GM23338 (cell line): Measurements from ENCODE around the gene AGXT2. TPM values are rescaled to one million over a fixed set of nuclear protein-coding genes. Genes with fewer than 3 reads are reported as not detected.

Source experiments
- ATAC-seq: fragments of 200-7000 bp; cut with Tn5 transposase; 3 replicates; pipeline ENCODE4 v1.9.1; 2020
- DNase-seq: peaks from one replicate; pipeline ENCODE4 v3.0.0-alpha.2; 2015; ENCODE audit warnings: low spot score
- H2AFZ ChIP-seq: fragments of 200-600 bp; sonication (generic); 2 replicates; pipeline ENCODE4 v1.8.0; 2016; ENCODE audit warnings: antibody characterized with exemption, mild to moderate bottlenecking, moderate library complexity
- H3F3A ChIP-seq: fragments of 200-600 bp; sonication (generic); replicated peaks from 2 replicates; pipeline ENCODE4 v1.8.0; 2017; ENCODE audit warnings: antibody characterized with exemption, mixed run types, low read depth
- H3K27ac ChIP-seq: fragments of 200-600 bp; sonication (generic); 2 replicates; pipeline ENCODE4 v1.6.1; 2016; ENCODE audit warnings: low read depth
- H3K27me3 ChIP-seq: fragments of 200-600 bp; sonication (generic); 2 replicates; pipeline ENCODE4 v1.8.0; 2016; ENCODE audit warnings: mild to moderate bottlenecking, mixed run types, moderate library complexity; ENCODE audit not compliant: insufficient read depth
- H3K36me3 ChIP-seq: fragments of 200-600 bp; sonication (generic); 2 replicates; pipeline ENCODE4 v1.8.0; 2016; ENCODE audit warnings: mild to moderate bottlenecking; ENCODE audit not compliant: insufficient read depth
- H3K4me1 ChIP-seq: fragments of 200-600 bp; sonication (generic); 2 replicates; pipeline ENCODE4 v1.8.0; 2016; ENCODE audit warnings: mild to moderate bottlenecking, moderate library complexity; ENCODE audit not compliant: insufficient read depth
- H3K4me2 ChIP-seq: fragments of 200-600 bp; sonication (generic); 2 replicates; pipeline ENCODE4 v1.7.1; 2017; ENCODE audit warnings: mixed run types
- H3K4me3 ChIP-seq: fragments of 200-600 bp; sonication (generic); 2 replicates; pipeline ENCODE4 v1.6.1; 2016; ENCODE audit warnings: mixed run types
- H3K79me2 ChIP-seq: fragments of 200-600 bp; sonication (generic); replicated peaks from 2 replicates; pipeline ENCODE4 v1.8.0; 2017; ENCODE audit warnings: mild to moderate bottlenecking; ENCODE audit not compliant: insufficient read depth
- H3K9me2 ChIP-seq: fragments of 200-600 bp; sonication (generic); 2 replicates; pipeline ENCODE4 v1.8.0; 2017; ENCODE audit not compliant: insufficient read depth
- H4K20me1 ChIP-seq: fragments of 200-600 bp; sonication (generic); replicated peaks from 2 replicates; pipeline ENCODE4 v1.8.0; 2017; ENCODE audit warnings: mild to moderate bottlenecking; ENCODE audit not compliant: insufficient read depth
- H3K27ac Mint-ChIP-seq: 2 replicates; pipeline ENCODE4 v1.8.0; 2020; ENCODE audit warnings: inconsistent platforms, mild to moderate bottlenecking, moderate library complexity, mixed read lengths
- H3K27me3 Mint-ChIP-seq: 3 replicates; pipeline ENCODE4 v1.8.0; 2022; ENCODE audit warnings: low read depth, mild to moderate bottlenecking, moderate library complexity, mixed read lengths, inconsistent platforms; ENCODE audit not compliant: insufficient read depth, poor library complexity
- H3K36me3 Mint-ChIP-seq: 3 replicates; pipeline ENCODE4 v1.8.0; 2021; ENCODE audit warnings: low read depth, mild to moderate bottlenecking, inconsistent platforms, moderate library complexity, mixed read lengths
- H3K4me1 Mint-ChIP-seq: 3 replicates; pipeline ENCODE4 v1.8.0; 2020; ENCODE audit warnings: mild to moderate bottlenecking, inconsistent platforms, mixed read lengths
- H3K4me3 Mint-ChIP-seq: 3 replicates; pipeline ENCODE4 v1.8.0; 2021; ENCODE audit warnings: moderate library complexity, mild to moderate bottlenecking, inconsistent platforms, mixed read lengths
- H3K9me3 Mint-ChIP-seq: 3 replicates; pipeline ENCODE4 v1.8.0; 2020; ENCODE audit warnings: moderate library complexity, mild to moderate bottlenecking, inconsistent platforms, mixed read lengths
- CREB1 ChIP-seq: fragments of 250-450 bp; sonication (Bioruptor Pico); IDR thresholded peaks from 2 replicates; pipeline ENCODE4 v1.5.0; 2020; ENCODE audit warnings: low read depth, mild to moderate bottlenecking, moderate library complexity
- EZH2 ChIP-seq: fragments of 200-600 bp; sonication (generic); IDR thresholded peaks from one replicate; pipeline ENCODE4 v1.8.0; 2017; ENCODE audit warnings: antibody characterized with exemption, mild to moderate bottlenecking, low read depth; ENCODE audit not compliant: unreplicated experiment
- EZH2phosphoT487 ChIP-seq: fragments of 200-600 bp; sonication (generic); IDR thresholded peaks from one replicate; pipeline ENCODE4 v1.8.1; 2018; ENCODE audit warnings: antibody characterized with exemption; ENCODE audit not compliant: unreplicated experiment
- JUNB ChIP-seq: IDR thresholded peaks from one replicate; pipeline ENCODE4 v1.6.1; 2016; ENCODE audit warnings: antibody characterized with exemption; ENCODE audit not compliant: unreplicated experiment
- NANOG ChIP-seq: IDR thresholded peaks from 2 replicates; pipeline ENCODE4 v1.6.1; 2016; ENCODE audit warnings: antibody characterized with exemption, borderline replicate concordance
- STAT1 ChIP-seq: IDR thresholded peaks from one replicate; pipeline ENCODE4 v1.6.1; 2016; ENCODE audit warnings: antibody characterized with exemption; ENCODE audit not compliant: unreplicated experiment
- ZNF114 ChIP-seq: fragments of 250-450 bp; sonication (Bioruptor Pico); IDR thresholded peaks from 2 replicates; pipeline ENCODE4 v1.5.0; 2020; ENCODE audit warnings: mild to moderate bottlenecking, moderate library complexity
- ZNF331 ChIP-seq: fragments of 250-450 bp; sonication (Bioruptor Pico); IDR thresholded peaks from 2 replicates; pipeline ENCODE4 v1.5.0; 2020; ENCODE audit warnings: low read depth, mild to moderate bottlenecking, moderate library complexity
- polyA plus RNA-seq: library from polyadenylated mRNA; unstranded; fragments of >200 nt; fragmentation: Nextera tagmentation; extraction: Ambion mirVana; gene quantifications from 2 replicates; pipeline ENCODE4 v1.2.1, GENCODE V29; 2016
- total RNA-seq: library from RNA; depleted of rRNA; stranded (reverse); fragments of >200 nt; shearing (Covaris generic); gene quantifications from 2 replicates; pipeline ENCODE4 v1.2.3, GENCODE V29; 2014
- TF ChIP-seq, protein P1 (sequence below): fragments of 250-450 bp; sonication (Bioruptor Pico); IDR thresholded peaks from 2 replicates; pipeline ENCODE4 v1.5.0; 2020; ENCODE audit warnings: mild to moderate bottlenecking, moderate library complexity
- TF ChIP-seq, protein P2 (sequence below): IDR thresholded peaks from 2 replicates; pipeline ENCODE4 v1.6.1; 2016; ENCODE audit warnings: antibody characterized with exemption
- TF ChIP-seq, protein P3 (sequence below): IDR thresholded peaks from one replicate; pipeline ENCODE4 v1.6.1; 2018; ENCODE audit warnings: antibody characterized with exemption; ENCODE audit not compliant: unreplicated experiment
- TF ChIP-seq, protein P4 (sequence below), 2 experiments: fragments of 200-600 bp in 1 of 2; sonication (generic) in 1 of 2; conservative IDR thresholded peaks; 2 replicates each; pipeline versions ENCODE4 v1.5.1 to v1.6.1; 2016 to 2017; ENCODE audit warnings: antibody characterized with exemption in 2 of 2, low read depth in 2 of 2, mild to moderate bottlenecking in 2 of 2, moderate library complexity in 1 of 2

The AGXT2 gene
- total and polyA plus RNA-seq, 2 experiments from 2014 or later, result not detected

DNA sequence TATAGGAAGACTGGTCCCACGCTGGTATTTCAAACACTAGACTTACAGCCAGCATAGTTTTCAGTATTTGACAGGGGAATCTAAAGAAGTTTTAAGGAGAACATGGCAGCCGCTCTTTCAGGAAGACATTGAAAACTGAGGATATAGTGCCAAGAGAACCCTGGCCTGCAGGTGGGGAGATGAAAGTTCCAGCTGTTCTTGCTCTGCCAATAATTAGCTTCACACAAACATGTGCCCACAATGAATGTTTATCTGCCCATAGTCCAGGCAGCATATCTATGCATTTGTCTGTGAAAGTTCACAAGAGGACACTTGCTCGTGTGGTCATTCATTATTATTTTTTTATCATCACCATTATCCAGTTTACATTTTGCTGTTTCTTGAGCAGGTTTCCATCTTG lies 47.6 kb upstream of the AGXT2 start (continued):
- TF ChIP-seq, protein P1, sequence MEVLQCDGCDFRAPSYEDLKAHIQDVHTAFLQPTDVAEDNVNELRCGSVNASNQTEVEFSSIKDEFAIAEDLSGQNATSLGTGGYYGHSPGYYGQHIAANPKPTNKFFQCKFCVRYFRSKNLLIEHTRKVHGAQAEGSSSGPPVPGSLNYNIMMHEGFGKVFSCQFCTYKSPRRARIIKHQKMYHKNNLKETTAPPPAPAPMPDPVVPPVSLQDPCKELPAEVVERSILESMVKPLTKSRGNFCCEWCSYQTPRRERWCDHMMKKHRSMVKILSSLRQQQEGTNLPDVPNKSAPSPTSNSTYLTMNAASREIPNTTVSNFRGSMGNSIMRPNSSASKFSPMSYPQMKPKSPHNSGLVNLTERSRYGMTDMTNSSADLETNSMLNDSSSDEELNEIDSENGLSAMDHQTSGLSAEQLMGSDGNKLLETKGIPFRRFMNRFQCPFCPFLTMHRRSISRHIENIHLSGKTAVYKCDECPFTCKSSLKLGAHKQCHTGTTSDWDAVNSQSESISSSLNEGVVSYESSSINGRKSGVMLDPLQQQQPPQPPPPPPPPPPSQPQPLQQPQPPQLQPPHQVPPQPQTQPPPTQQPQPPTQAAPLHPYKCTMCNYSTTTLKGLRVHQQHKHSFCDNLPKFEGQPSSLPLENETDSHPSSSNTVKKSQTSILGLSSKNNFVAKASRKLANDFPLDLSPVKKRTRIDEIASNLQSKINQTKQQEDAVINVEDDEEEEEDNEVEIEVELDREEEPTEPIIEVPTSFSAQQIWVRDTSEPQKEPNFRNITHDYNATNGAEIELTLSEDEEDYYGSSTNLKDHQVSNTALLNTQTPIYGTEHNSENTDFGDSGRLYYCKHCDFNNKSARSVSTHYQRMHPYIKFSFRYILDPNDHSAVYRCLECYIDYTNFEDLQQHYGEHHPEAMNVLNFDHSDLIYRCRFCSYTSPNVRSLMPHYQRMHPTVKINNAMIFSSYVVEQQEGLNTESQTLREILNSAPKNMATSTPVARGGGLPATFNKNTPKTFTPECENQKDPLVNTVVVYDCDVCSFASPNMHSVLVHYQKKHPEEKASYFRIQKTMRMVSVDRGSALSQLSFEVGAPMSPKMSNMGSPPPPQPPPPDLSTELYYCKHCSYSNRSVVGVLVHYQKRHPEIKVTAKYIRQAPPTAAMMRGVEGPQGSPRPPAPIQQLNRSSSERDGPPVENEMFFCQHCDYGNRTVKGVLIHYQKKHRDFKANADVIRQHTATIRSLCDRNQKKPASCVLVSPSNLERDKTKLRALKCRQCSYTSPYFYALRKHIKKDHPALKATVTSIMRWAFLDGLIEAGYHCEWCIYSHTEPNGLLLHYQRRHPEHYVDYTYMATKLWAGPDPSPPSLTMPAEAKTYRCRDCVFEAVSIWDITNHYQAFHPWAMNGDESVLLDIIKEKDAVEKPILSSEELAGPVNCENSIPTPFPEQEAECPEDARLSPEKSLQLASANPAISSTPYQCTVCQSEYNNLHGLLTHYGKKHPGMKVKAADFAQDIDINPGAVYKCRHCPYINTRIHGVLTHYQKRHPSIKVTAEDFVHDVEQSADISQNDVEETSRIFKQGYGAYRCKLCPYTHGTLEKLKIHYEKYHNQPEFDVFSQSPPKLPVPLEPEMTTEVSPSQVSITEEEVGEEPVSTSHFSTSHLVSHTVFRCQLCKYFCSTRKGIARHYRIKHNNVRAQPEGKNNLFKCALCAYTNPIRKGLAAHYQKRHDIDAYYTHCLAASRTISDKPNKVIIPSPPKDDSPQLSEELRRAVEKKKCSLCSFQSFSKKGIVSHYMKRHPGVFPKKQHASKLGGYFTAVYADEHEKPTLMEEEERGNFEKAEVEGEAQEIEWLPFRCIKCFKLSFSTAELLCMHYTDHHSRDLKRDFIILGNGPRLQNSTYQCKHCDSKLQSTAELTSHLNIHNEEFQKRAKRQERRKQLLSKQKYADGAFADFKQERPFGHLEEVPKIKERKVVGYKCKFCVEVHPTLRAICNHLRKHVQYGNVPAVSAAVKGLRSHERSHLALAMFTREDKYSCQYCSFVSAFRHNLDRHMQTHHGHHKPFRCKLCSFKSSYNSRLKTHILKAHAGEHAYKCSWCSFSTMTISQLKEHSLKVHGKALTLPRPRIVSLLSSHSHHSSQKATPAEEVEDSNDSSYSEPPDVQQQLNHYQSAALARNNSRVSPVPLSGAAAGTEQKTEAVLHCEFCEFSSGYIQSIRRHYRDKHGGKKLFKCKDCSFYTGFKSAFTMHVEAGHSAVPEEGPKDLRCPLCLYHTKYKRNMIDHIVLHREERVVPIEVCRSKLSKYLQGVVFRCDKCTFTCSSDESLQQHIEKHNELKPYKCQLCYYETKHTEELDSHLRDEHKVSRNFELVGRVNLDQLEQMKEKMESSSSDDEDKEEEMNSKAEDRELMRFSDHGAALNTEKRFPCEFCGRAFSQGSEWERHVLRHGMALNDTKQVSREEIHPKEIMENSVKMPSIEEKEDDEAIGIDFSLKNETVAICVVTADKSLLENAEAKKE (CRISPR knock-in tag), result no peak
- no peak for TF ChIP-seq CREB1 (CRISPR knock-in tag)
- TF ChIP-seq EZH2phosphoT487, result no peak
- no peak for TF ChIP-seq ZNF331 (CRISPR knock-in tag)
- TF ChIP-seq, protein P2, sequence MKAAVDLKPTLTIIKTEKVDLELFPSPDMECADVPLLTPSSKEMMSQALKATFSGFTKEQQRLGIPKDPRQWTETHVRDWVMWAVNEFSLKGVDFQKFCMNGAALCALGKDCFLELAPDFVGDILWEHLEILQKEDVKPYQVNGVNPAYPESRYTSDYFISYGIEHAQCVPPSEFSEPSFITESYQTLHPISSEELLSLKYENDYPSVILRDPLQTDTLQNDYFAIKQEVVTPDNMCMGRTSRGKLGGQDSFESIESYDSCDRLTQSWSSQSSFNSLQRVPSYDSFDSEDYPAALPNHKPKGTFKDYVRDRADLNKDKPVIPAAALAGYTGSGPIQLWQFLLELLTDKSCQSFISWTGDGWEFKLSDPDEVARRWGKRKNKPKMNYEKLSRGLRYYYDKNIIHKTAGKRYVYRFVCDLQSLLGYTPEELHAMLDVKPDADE, result no peak
- no peak for TF ChIP-seq STAT1
- no peak for TF ChIP-seq EZH2
- no peak for TF ChIP-seq JUNB
- no peak for TF ChIP-seq NANOG

DNA sequence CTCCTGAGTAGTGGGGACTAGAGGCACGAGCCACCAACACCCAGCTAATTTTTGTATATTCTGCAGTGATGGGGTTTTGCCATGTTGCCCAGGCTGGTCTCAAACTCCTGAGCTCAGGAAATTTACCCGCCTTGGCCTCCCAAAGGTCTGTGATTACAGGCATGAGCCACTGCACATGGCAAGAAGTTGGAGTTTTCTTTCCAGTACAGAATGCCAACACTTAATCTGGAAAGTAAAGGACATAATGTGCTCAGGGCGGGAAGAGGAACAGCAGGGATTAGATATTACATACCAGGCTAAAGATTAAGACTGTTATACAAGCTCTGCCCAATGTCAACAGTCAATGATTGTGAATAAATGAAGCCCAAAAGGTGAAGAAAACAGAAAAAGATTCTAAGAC lies 47.2 kb upstream of the AGXT2 start:
- H3K4me3 Mint-ChIP-seq, result no peak overlapping the region
- H3K27me3 Mint-ChIP-seq, result no peaks in the 10 kb centered on the region
- Histone ChIP-seq H3K9me2 (peaks cover 9% of the 10 kb centered on the region; the same call in 1 of the 2 replicates), H3K4me1 (peaks cover 11% of the 10 kb centered on the region; the same call in 1 of the 2 replicates), H4K20me1 (no peaks in the 10 kb centered on the region), H3K36me3 (no peaks in the 10 kb centered on the region), H2AFZ (no peak overlapping the region), H3K79me2 (no peaks in the 10 kb centered on the region), H3K27ac (no peak overlapping the region), H3K4me3 (no peak overlapping the region), H3K27me3 (no peaks in the 10 kb centered on the region), H3F3A (no peaks in the 10 kb centered on the region), H3K4me2 (no peak overlapping the region)
- ATAC-seq (no peak), DNase-seq (no peak)
- H3K9me3 Mint-ChIP-seq, result no peaks in the 10 kb centered on the region; the same call in 2 of the 3 replicates
- no peak overlapping the region for H3K27ac Mint-ChIP-seq
- no peaks in the 10 kb centered on the region for H3K36me3 Mint-ChIP-seq
- peaks cover 8% of the 10 kb centered on the region for H3K4me1 Mint-ChIP-seq
- no peak for TF ChIP-seq ZNF114
- no peak for TF ChIP-seq CREB1 (CRISPR knock-in tag)
- TF ChIP-seq, protein P3, sequence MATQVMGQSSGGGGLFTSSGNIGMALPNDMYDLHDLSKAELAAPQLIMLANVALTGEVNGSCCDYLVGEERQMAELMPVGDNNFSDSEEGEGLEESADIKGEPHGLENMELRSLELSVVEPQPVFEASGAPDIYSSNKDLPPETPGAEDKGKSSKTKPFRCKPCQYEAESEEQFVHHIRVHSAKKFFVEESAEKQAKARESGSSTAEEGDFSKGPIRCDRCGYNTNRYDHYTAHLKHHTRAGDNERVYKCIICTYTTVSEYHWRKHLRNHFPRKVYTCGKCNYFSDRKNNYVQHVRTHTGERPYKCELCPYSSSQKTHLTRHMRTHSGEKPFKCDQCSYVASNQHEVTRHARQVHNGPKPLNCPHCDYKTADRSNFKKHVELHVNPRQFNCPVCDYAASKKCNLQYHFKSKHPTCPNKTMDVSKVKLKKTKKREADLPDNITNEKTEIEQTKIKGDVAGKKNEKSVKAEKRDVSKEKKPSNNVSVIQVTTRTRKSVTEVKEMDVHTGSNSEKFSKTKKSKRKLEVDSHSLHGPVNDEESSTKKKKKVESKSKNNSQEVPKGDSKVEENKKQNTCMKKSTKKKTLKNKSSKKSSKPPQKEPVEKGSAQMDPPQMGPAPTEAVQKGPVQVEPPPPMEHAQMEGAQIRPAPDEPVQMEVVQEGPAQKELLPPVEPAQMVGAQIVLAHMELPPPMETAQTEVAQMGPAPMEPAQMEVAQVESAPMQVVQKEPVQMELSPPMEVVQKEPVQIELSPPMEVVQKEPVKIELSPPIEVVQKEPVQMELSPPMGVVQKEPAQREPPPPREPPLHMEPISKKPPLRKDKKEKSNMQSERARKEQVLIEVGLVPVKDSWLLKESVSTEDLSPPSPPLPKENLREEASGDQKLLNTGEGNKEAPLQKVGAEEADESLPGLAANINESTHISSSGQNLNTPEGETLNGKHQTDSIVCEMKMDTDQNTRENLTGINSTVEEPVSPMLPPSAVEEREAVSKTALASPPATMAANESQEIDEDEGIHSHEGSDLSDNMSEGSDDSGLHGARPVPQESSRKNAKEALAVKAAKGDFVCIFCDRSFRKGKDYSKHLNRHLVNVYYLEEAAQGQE, result no peak
- TF ChIP-seq, protein P4, sequence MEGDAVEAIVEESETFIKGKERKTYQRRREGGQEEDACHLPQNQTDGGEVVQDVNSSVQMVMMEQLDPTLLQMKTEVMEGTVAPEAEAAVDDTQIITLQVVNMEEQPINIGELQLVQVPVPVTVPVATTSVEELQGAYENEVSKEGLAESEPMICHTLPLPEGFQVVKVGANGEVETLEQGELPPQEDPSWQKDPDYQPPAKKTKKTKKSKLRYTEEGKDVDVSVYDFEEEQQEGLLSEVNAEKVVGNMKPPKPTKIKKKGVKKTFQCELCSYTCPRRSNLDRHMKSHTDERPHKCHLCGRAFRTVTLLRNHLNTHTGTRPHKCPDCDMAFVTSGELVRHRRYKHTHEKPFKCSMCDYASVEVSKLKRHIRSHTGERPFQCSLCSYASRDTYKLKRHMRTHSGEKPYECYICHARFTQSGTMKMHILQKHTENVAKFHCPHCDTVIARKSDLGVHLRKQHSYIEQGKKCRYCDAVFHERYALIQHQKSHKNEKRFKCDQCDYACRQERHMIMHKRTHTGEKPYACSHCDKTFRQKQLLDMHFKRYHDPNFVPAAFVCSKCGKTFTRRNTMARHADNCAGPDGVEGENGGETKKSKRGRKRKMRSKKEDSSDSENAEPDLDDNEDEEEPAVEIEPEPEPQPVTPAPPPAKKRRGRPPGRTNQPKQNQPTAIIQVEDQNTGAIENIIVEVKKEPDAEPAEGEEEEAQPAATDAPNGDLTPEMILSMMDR (conservative IDR thresholded peaks at IDR 0.05; ENCODE audit: low read depth in 2 of 2), result no peak
- TF ChIP-seq, protein P2, result no peak
- no peak for TF ChIP-seq EZH2phosphoT487
